Loucy (cell line): Measurements from ENCODE around the gene SHOC2.

Experiments
- EZH2phosphoT487 ChIP-seq: fragments of 200-600 bp; IDR thresholded peaks from 2 replicates; pipeline ENCODE4 v1.6.1; 2018; ENCODE audit warnings: antibody characterized with exemption, mild to moderate bottlenecking, moderate library complexity, borderline replicate concordance
- TF ChIP-seq, protein P1 (sequence below): fragments of 200-600 bp; sonication (generic); conservative IDR thresholded peaks from 2 replicates; pipeline ENCODE4 v1.5.1; 2014; ENCODE audit warnings: mild to moderate bottlenecking, antibody characterized with exemption, low read length

DNA sequence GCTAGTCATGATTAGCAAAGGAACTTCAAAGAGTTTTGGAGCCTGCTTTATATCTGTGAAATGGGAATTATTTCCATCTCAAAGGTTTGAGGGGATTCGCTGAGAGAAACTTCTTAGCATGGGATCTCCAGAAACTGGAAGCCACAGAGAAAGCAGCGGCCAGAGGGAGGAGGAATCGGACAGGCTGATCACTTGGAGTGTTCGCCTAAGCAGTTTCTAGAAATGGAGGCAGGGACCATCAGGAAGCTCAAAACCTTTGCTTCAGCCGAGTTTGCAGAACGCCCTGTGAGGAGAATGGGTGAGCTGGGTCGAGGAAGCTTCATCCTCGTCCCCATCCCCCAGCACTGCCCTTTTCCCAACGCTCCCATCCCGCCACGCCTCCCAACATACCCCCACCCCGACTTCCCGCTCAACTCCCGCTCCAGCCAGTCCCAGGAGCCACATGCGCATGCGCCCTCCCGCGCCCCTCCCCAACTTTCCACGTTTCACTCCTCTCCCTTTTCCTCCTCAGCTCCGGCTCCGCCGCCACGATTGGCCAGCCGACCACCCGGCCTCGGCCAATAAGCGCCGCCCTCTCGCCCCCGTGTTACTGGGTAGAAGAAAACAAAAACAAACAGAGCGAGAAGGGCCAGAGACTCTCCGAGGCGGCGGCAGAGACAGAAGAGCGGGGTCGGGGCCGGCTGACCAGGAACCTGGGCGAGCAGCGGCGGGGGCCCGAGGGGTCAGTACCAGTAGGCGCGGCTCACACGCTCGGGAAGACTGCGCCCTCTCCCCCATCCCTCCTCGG lies 47.9 kb upstream of the SHOC2 start, which contains the start of gene PDCD4:
- TF ChIP-seq, protein P1, sequence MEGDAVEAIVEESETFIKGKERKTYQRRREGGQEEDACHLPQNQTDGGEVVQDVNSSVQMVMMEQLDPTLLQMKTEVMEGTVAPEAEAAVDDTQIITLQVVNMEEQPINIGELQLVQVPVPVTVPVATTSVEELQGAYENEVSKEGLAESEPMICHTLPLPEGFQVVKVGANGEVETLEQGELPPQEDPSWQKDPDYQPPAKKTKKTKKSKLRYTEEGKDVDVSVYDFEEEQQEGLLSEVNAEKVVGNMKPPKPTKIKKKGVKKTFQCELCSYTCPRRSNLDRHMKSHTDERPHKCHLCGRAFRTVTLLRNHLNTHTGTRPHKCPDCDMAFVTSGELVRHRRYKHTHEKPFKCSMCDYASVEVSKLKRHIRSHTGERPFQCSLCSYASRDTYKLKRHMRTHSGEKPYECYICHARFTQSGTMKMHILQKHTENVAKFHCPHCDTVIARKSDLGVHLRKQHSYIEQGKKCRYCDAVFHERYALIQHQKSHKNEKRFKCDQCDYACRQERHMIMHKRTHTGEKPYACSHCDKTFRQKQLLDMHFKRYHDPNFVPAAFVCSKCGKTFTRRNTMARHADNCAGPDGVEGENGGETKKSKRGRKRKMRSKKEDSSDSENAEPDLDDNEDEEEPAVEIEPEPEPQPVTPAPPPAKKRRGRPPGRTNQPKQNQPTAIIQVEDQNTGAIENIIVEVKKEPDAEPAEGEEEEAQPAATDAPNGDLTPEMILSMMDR = no peak
- TF ChIP-seq EZH2phosphoT487 = no peak
